OCI-LY3 (cell line): ENCODE results near the gene OR2AK2.

ENCODE experiments used
- H2AFZ ChIP-seq: fragments of 200-600, 300-600 bp; shearing (Covaris generic); 2 replicates; pipeline ENCODE4 v1.6.0; 2014; ENCODE audit warnings: antibody characterized with exemption, low read depth, low read length
- H3K27ac ChIP-seq: fragments of 200-600, 300-600 bp; sonication (generic); 2 replicates; pipeline ENCODE4 v1.5.1; 2014; ENCODE audit warnings: mild to moderate bottlenecking, low read length, moderate library complexity, mixed read lengths
- H3K27me3 ChIP-seq: fragments of 200-600, 300-600 bp; sonication (generic); 2 replicates; pipeline ENCODE4 v1.6.1; 2014; ENCODE audit warnings: low read depth, low read length, mixed read lengths
- H3K36me3 ChIP-seq: fragments of 200-600, 300-600 bp; sonication (generic); replicated peaks from 2 replicates; pipeline ENCODE3; 2014; ENCODE audit warnings: low read depth, low read length, mixed read lengths
- H3K4me1 ChIP-seq: fragments of 300-600, 200-600 bp; sonication (generic); 2 replicates; pipeline ENCODE4 v1.6.1; 2014; ENCODE audit warnings: low read length, mixed read lengths
- H3K4me2 ChIP-seq: fragments of 200-600, 300-600 bp; sonication (generic); 2 replicates; pipeline ENCODE4 v1.6.1; 2014; ENCODE audit warnings: low read length, mixed read lengths
- H3K4me3 ChIP-seq: fragments of 300-600, 200-600 bp; sonication (generic); 2 replicates; pipeline ENCODE4 v1.5.1; 2014; ENCODE audit warnings: antibody characterized with exemption, mild to moderate bottlenecking, low read length, moderate library complexity
- H3K79me2 ChIP-seq: fragments of 300-600, 200-600 bp; shearing (Covaris generic); 2 replicates; pipeline ENCODE4 v1.6.1; 2014; ENCODE audit warnings: mild to moderate bottlenecking, low read length, mixed read lengths
- H3K9ac ChIP-seq: fragments of 300-600, 200-600 bp; shearing (Covaris generic); 2 replicates; pipeline ENCODE4 v1.6.0; 2014; ENCODE audit warnings: mild to moderate bottlenecking, low read length, moderate library complexity
- H3K9me3 ChIP-seq: fragments of 200-600, 300-600 bp; shearing (Covaris generic); 2 replicates; pipeline ENCODE4 v1.6.1; 2014; ENCODE audit warnings: low read length, mixed read lengths; ENCODE audit not compliant: insufficient read depth
- H4K20me1 ChIP-seq: fragments of 200-600, 300-600 bp; sonication (generic); 2 replicates; pipeline ENCODE4 v1.6.1; 2016; ENCODE audit warnings: low read length, mixed read lengths; ENCODE audit not compliant: insufficient read depth
- EZH2phosphoT487 ChIP-seq: fragments of 200-600 bp; shearing (Covaris generic); IDR thresholded peaks from 2 replicates; pipeline ENCODE4 v1.6.1; 2018; ENCODE audit warnings: antibody characterized with exemption, mixed run types, low read depth
- TF ChIP-seq, protein P1 (sequence below): fragments of 200-600, 300-600 bp; sonication (generic); IDR thresholded peaks from 2 replicates; pipeline ENCODE4 v1.5.1; 2014; ENCODE audit warnings: antibody characterized with exemption, low read length, low read depth

OR2AK2 gene, protein sequence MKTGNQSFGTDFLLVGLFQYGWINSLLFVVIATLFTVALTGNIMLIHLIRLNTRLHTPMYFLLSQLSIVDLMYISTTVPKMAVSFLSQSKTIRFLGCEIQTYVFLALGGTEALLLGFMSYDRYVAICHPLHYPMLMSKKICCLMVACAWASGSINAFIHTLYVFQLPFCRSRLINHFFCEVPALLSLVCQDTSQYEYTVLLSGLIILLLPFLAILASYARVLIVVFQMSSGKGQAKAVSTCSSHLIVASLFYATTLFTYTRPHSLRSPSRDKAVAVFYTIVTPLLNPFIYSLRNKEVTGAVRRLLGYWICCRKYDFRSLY

DNA sequence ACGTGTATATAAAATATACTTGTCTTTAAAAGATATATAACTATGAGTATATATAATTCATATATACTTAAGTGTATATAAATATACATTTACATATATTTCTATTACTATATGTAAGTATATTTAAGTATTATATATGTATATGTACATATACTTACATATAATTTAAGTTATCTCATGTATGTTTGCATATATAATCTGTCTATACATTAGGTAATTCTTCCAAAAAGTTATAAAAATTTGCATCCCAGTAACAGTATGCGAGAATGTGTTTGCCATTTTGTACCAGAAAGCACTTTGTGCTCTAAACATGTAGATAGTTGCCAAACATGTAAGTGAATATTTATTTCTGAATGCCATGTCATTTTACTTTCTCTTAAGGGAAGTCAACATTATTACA lies at the start of gene OR2AK2:
TSS of gene OR2AK2 (plus strand) at position 301 of the 400 bp plus-strand sequence. CDS start 144 bp downstream, outside the sequence.
- Histone ChIP-seq H3K27ac (no peak within 1 kb of the TSS), H2AFZ (no peak within 1 kb of the TSS), H3K4me2 (no peak within 1 kb of the TSS), H3K4me1 (peaks cover 9% of the 10 kb centered on the region), H4K20me1 (no peaks in the 10 kb centered on the region), H3K9ac (no peak within 1 kb of the TSS), H3K79me2 (no peaks in the 10 kb centered on the region), H3K36me3 (no peaks in the 10 kb centered on the region), H3K9me3 (no peaks in the 10 kb centered on the region), H3K27me3 (0 out of 2 replicates have a peak, but pooled peaks cover 5% of the 10 kb centered on the region), H3K4me3 (no peak within 1 kb of the TSS)
- TF ChIP-seq EZH2phosphoT487: no peak
- TF ChIP-seq, protein P1, sequence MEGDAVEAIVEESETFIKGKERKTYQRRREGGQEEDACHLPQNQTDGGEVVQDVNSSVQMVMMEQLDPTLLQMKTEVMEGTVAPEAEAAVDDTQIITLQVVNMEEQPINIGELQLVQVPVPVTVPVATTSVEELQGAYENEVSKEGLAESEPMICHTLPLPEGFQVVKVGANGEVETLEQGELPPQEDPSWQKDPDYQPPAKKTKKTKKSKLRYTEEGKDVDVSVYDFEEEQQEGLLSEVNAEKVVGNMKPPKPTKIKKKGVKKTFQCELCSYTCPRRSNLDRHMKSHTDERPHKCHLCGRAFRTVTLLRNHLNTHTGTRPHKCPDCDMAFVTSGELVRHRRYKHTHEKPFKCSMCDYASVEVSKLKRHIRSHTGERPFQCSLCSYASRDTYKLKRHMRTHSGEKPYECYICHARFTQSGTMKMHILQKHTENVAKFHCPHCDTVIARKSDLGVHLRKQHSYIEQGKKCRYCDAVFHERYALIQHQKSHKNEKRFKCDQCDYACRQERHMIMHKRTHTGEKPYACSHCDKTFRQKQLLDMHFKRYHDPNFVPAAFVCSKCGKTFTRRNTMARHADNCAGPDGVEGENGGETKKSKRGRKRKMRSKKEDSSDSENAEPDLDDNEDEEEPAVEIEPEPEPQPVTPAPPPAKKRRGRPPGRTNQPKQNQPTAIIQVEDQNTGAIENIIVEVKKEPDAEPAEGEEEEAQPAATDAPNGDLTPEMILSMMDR: no peak

DNA sequence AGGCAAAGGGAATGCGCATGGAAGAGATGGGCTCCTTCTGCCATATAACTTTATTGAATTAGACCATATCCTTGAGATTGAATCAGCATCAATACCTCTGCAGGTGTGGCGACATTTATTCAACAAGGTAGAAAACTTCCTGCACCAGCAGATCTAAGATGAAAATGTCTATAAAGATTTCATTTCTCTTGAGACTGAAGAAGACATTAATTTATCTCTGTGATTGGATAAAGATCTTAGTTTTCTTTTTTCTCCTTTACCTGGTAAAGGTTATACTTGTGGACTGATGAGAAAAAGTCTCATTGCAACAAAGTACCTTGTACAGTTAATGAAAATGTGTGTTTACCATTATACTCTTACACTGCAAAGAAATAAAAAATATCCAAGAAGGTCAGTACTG lies 45.1 kb upstream of the OR2AK2 start, which contains the start of gene OR2T8:
TSS of gene OR2T8 (plus strand) at position 301 of the 400 bp plus-strand sequence. CDS start 766 bp downstream, outside the sequence.
- no peaks in the 10 kb centered on the region for H3K27me3 ChIP-seq
- no peaks in the 10 kb centered on the region for H3K36me3 ChIP-seq
- H3K4me3 ChIP-seq: no peak within 1 kb of the TSS
- no peak within 1 kb of the TSS for H3K9ac ChIP-seq
- H3K4me2 ChIP-seq: no peak within 1 kb of the TSS
- no peak within 1 kb of the TSS for H3K27ac ChIP-seq
- no peak within 1 kb of the TSS for H2AFZ ChIP-seq
- H3K4me1 ChIP-seq: no peaks in the 10 kb centered on the region
- no peaks in the 10 kb centered on the region for H3K9me3 ChIP-seq
- TF ChIP-seq, protein P1: no peak
- no peak for TF ChIP-seq EZH2phosphoT487
- H3K79me2 ChIP-seq: no peaks in the 10 kb centered on the region
- H4K20me1 ChIP-seq: no peaks in the 10 kb centered on the region

DNA sequence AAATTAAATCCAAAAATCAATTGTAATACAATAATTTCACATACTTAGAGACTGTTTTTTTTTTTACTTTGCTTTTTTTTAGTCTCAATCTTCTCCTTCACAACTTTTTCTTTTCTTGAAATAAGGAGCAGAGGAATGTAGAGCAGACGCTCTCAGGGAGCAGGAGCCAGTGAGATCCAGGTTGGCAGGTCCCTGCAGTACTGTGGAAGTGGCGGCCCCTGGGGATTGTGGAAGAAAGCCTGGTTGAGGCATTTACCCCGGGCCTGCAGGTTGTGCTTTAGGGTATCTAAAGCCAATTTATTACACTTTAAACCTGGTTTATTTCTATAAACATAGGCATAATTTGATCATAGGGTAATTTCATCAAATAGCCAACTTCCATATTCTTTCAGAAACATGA lies 41.1 kb upstream of the OR2AK2 start:
- H2AFZ ChIP-seq: no peak overlapping the region
- no peak overlapping the region for H3K9ac ChIP-seq
- no peak overlapping the region for H3K4me3 ChIP-seq
- H3K4me1 ChIP-seq: no peaks in the 10 kb centered on the region
- no peaks in the 10 kb centered on the region for H3K27me3 ChIP-seq
- H3K27ac ChIP-seq: no peak overlapping the region
- H3K9me3 ChIP-seq: no peaks in the 10 kb centered on the region
- H3K4me2 ChIP-seq: no peak overlapping the region
- TF ChIP-seq, protein P1: no peak
- no peak for TF ChIP-seq EZH2phosphoT487
- no peaks in the 10 kb centered on the region for H4K20me1 ChIP-seq
- H3K79me2 ChIP-seq: no peaks in the 10 kb centered on the region
- H3K36me3 ChIP-seq: no peaks in the 10 kb centered on the region

DNA sequence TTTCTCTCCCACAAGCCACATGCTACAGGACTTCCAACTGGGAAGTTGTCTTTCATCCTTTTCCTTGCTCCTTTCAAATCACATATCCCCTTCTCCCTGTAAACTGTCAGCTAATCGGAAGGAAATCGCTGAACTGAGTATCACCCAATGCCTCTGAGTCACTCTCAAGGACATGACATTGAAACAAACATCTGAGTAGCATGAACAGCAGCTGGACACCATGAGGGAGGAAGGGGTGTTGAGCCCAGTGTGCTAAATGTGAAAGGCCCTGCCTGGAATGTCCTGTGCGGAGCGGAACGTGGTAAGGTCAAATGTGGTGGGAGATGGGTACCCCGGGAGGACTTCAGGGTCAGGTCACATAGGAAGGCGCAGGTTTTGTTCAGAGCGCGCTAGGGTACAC lies 40.2 kb upstream of the OR2AK2 start, which contains the start of gene OR2AJ1:
TSS of gene OR2AJ1 (plus strand) at position 22 of the 400 bp plus-strand sequence. CDS start 8,880 bp downstream, outside the sequence.
- Histone ChIP-seq H3K9ac (no peak within 1 kb of the TSS), H3K79me2 (no peaks in the 10 kb centered on the region), H3K36me3 (no peaks in the 10 kb centered on the region), H3K27me3 (no peaks in the 10 kb centered on the region), H3K4me2 (no peak within 1 kb of the TSS), H3K9me3 (no peaks in the 10 kb centered on the region), H3K27ac (no peak within 1 kb of the TSS), H3K4me3 (no peak within 1 kb of the TSS), H2AFZ (no peak within 1 kb of the TSS), H3K4me1 (no peaks in the 10 kb centered on the region), H4K20me1 (no peaks in the 10 kb centered on the region)
- TF ChIP-seq EZH2phosphoT487: no peak
- TF ChIP-seq, protein P1: no peak
